ENCODE data around the gene BST1. TPM values are rescaled to one million over a fixed set of nuclear protein-coding genes. Genes with fewer than 3 reads are reported as not detected.

BST1 gene
- total RNA-seq, 1 experiment from 2014 or later = not detected

DNA sequence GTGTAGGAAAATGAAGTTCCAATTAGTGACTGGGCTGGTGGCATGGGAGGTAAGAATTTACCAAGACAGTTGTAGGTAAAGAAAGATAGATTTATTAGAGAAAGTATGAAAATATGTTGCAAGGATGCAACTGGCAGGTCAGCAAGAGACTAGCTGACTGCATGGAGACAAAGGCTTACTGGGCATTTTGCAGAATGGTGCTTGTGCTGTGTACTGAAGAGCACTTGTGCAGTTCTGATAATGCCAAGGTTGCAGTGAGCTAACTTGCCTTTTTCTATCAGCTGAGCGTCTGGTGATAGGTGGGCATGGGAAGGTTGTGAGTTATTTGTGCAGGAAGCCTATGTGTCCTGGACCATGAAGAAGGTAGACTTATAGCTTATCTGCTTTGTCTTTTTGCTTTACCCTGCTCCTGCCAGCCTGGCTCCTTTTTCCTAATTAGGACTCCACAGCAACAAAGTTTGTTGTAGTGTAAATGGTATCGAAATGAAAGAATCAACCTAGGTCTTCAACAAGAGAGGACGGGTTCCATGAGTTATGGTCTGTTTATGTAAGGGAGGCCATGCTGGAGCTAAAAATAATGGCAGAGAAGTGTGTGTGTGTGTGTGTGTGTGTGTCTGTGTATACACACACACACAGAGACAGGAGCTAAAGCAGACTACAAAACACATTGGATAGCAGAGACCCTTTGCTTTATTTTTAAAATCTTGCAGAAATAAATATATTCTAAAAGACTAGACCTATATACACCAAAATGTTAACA, 15.0 kb downstream of the BST1 start:
- H3K4me1 ChIP-seq (ENCODE audit: insufficient read depth, low read length) = no peaks in the 10 kb centered on the region
- H2BK20ac ChIP-seq (ENCODE audit: low read depth, low read length, poor library complexity, severe bottlenecking) = no peak overlapping the region
- WGBS (ENCODE audit: extremely low coverage, insufficient read length, low lambda C conversion rate) = no CpG with 5 or more reads among the region's 3 CpGs
- H3K79me1 ChIP-seq (ENCODE audit: insufficient read depth, low read depth, low read length, poor library complexity, severe bottlenecking) = no peaks in the 10 kb centered on the region
- Mint-ChIP-seq H3K9me3 (no peaks in the 10 kb centered on the region), H3K4me3 (no peak overlapping the region), H3K27me3 (ENCODE audit: low read depth) (no peaks in the 10 kb centered on the region), H3K27ac (no peak overlapping the region), H3K36me3 (ENCODE audit: insufficient read depth in 1 of 3, low read depth in 3 of 3) (no peaks in the 10 kb centered on the region), H3K4me1 (peaks cover 4 to 12% of the 10 kb centered on the region in 2 experiments)
- no peak overlapping the region for H3K18ac ChIP-seq (ENCODE audit: insufficient read length, low read depth, low read length)
- no peak overlapping the region for H3T11ph ChIP-seq (ENCODE audit: low read length)
- no peak overlapping the region for H3K56ac ChIP-seq (ENCODE audit: insufficient read length, low read depth, low read length)
- no peaks in the 10 kb centered on the region for H3K79me2 ChIP-seq (ENCODE audit: insufficient read depth, low read length)
- no peak overlapping the region for H3K23ac ChIP-seq (ENCODE audit: insufficient read length, low read depth, low read length)
- no peaks in the 10 kb centered on the region for H4K20me1 ChIP-seq (ENCODE audit: control insufficient read depth, insufficient read depth, insufficient read length)
- no peak overlapping the region for H2AFZ ChIP-seq (ENCODE audit: low read length)
- H3K9me3 ChIP-seq (ENCODE audit: control insufficient read depth, low read depth, low read length) = no peaks in the 10 kb centered on the region
- DNase-seq = no peak
- no peak overlapping the region for H4K8ac ChIP-seq (replicated peaks; ENCODE audit: insufficient read length, low read depth, low read length)
- no peak overlapping the region for H3K14ac ChIP-seq (ENCODE audit: insufficient read depth, low read length)
- no peak overlapping the region for H2BK5ac ChIP-seq (ENCODE audit: insufficient read length, low read length)
- TF ChIP-seq, protein P1, sequence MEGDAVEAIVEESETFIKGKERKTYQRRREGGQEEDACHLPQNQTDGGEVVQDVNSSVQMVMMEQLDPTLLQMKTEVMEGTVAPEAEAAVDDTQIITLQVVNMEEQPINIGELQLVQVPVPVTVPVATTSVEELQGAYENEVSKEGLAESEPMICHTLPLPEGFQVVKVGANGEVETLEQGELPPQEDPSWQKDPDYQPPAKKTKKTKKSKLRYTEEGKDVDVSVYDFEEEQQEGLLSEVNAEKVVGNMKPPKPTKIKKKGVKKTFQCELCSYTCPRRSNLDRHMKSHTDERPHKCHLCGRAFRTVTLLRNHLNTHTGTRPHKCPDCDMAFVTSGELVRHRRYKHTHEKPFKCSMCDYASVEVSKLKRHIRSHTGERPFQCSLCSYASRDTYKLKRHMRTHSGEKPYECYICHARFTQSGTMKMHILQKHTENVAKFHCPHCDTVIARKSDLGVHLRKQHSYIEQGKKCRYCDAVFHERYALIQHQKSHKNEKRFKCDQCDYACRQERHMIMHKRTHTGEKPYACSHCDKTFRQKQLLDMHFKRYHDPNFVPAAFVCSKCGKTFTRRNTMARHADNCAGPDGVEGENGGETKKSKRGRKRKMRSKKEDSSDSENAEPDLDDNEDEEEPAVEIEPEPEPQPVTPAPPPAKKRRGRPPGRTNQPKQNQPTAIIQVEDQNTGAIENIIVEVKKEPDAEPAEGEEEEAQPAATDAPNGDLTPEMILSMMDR (conservative IDR thresholded peaks at IDR 0.05) = no peak
- H2BK15ac ChIP-seq (ENCODE audit: low read depth, low read length) = no peak overlapping the region
- no peak overlapping the region for H2AK5ac ChIP-seq (ENCODE audit: insufficient read length, low read length)
- no peak overlapping the region for H3K4ac ChIP-seq (ENCODE audit: low read depth, low read length)
- no peak overlapping the region for H4K91ac ChIP-seq (ENCODE audit: insufficient read length, low read depth, low read length)
- no peak overlapping the region for H3K27ac ChIP-seq (ENCODE audit: insufficient read length, low read depth, low read length)
- no peak overlapping the region for H2BK120ac ChIP-seq (ENCODE audit: low read depth, low read length, poor library complexity, severe bottlenecking)
- H3K23me2 ChIP-seq (ENCODE audit: insufficient read length, low read depth, low read length, poor library complexity, severe bottlenecking) = no peaks in the 10 kb centered on the region
- no peak overlapping the region for H2BK12ac ChIP-seq (ENCODE audit: insufficient read length, low read depth, low read length)
- no peaks in the 10 kb centered on the region for H3K27me3 ChIP-seq (ENCODE audit: insufficient read depth, low read length)
- H3K9ac ChIP-seq (ENCODE audit: extremely low read depth, insufficient read length, low read length) = peak overlapping the region; percentile 21
- no peak overlapping the region for H3K4me2 ChIP-seq (ENCODE audit: insufficient read depth, insufficient read length, low read length)
- H4K5ac ChIP-seq (ENCODE audit: insufficient read length, low read depth, low read length) = no peak overlapping the region
